ENCODE data around the gene PRDM2.

DNA sequence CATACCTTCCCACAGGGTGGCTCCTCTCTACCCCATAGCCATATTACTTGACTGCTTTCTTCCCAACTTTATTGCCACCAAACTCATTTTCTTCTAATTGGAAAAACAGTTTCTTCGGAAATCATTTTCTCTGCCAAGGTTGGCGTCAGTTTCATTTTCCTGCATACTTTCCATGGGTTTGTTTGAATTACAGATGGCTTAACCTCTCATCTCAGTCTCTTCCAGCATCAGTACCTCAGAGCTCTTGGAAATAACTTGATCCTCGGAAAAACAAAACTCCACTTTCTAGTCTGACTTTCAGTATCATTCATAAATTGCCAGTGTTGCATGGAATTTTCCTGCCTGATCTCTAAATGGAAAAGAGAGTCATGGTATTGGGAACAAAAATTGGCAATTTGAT is 20.3 kb upstream of the PRDM2 start:
- TF ChIP-seq EZH2phosphoT487 (IDR thresholded peaks at IDR 0.05; ENCODE audit: borderline replicate concordance, low read depth) (no peak), SIN3A (IDR thresholded peaks at IDR 0.05; ENCODE audit: borderline replicate concordance, low read depth, low read length) (no peak), TEAD4 (IDR thresholded peaks at IDR 0.05; ENCODE audit: borderline replicate concordance, insufficient read depth) (no peak), GABPA (IDR thresholded peaks at IDR 0.05; ENCODE audit: low read depth) (no peak), CHD2 (IDR thresholded peaks at IDR 0.05; ENCODE audit: low read length, partially characterized antibody) (no peak), SMC3 (IDR thresholded peaks at IDR 0.05; ENCODE audit: low read depth, low read length) (no peak), TAF1 (IDR thresholded peaks at IDR 0.05; ENCODE audit: borderline replicate concordance, low read depth, low read length) (no peak), RAD21 (IDR thresholded peaks at IDR 0.05; ENCODE audit: low read length) (no peak), POLR2AphosphoS5 (IDR thresholded peaks at IDR 0.05; ENCODE audit: low read depth, low read length) (no peak)
- TF ChIP-seq, protein P1, sequence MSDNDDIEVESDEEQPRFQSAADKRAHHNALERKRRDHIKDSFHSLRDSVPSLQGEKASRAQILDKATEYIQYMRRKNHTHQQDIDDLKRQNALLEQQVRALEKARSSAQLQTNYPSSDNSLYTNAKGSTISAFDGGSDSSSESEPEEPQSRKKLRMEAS (IDR thresholded peaks at IDR 0.05; ENCODE audit: low read depth), result no peak
- TF ChIP-seq, protein P2, sequence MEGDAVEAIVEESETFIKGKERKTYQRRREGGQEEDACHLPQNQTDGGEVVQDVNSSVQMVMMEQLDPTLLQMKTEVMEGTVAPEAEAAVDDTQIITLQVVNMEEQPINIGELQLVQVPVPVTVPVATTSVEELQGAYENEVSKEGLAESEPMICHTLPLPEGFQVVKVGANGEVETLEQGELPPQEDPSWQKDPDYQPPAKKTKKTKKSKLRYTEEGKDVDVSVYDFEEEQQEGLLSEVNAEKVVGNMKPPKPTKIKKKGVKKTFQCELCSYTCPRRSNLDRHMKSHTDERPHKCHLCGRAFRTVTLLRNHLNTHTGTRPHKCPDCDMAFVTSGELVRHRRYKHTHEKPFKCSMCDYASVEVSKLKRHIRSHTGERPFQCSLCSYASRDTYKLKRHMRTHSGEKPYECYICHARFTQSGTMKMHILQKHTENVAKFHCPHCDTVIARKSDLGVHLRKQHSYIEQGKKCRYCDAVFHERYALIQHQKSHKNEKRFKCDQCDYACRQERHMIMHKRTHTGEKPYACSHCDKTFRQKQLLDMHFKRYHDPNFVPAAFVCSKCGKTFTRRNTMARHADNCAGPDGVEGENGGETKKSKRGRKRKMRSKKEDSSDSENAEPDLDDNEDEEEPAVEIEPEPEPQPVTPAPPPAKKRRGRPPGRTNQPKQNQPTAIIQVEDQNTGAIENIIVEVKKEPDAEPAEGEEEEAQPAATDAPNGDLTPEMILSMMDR (IDR thresholded peaks at IDR 0.05), result no peak
- TF ChIP-seq, protein P3, sequence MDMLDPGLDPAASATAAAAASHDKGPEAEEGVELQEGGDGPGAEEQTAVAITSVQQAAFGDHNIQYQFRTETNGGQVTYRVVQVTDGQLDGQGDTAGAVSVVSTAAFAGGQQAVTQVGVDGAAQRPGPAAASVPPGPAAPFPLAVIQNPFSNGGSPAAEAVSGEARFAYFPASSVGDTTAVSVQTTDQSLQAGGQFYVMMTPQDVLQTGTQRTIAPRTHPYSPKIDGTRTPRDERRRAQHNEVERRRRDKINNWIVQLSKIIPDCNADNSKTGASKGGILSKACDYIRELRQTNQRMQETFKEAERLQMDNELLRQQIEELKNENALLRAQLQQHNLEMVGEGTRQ (IDR thresholded peaks at IDR 0.05; ENCODE audit: borderline replicate concordance, low read depth, low read length), result no peak
